Left ventricle myocardium inferior (tissue), 1 donor: ENCODE measurements around the gene ERMARD. TPM values are rescaled to one million over a fixed set of nuclear protein-coding genes. Genes with fewer than 3 reads are reported as not detected.

Experiments
- DNase-seq: peaks from one replicate; pipeline ENCODE4 v3.0.0-alpha.2; 2020
- H3K27ac ChIP-seq: fragments of 200-600 bp; replicated peaks from 2 replicates; pipeline ENCODE4 v1.8.0; 2021
- H3K27me3 ChIP-seq: fragments of 200-600 bp; 2 replicates; pipeline ENCODE4 v1.8.0; 2021; ENCODE audit warnings: low read depth
- H3K36me3 ChIP-seq: fragments of 200-600 bp; 2 replicates; pipeline ENCODE4 v1.8.0; 2021
- H3K4me1 ChIP-seq: fragments of 200-600 bp; 2 replicates; pipeline ENCODE4 v1.8.0; 2021
- H3K4me3 ChIP-seq: fragments of 200-600 bp; 2 replicates; pipeline ENCODE4 v1.8.0; 2021; ENCODE audit warnings: mild to moderate bottlenecking, moderate library complexity
- H3K9me3 ChIP-seq: fragments of 200-600 bp; replicated peaks from 2 replicates; pipeline ENCODE4 v1.8.0; 2021
- CTCF ChIP-seq: fragments of 200-600 bp; IDR thresholded peaks from 2 replicates; pipeline ENCODE4 v1.8.0; 2021; ENCODE audit warnings: antibody characterized with exemption, mild to moderate bottlenecking, borderline replicate concordance
- intact Hi-C: fragments of 100-400 bp; cut with micrococcal nuclease; formaldehyde crosslinking; loops from one replicate; pipeline ENCODE4 v1.11.0; 2022
- total RNA-seq: library from RNA; stranded (reverse); fragmentation: NEBNext Ultra II Directional; extraction: Animal tissue kit (Norgen Biotek cat#: 25700); gene quantifications from one replicate; pipeline ENCODE4 v1.2.1, GENCODE V29; 2021
- donor health status: DM: no; HTN: yes; CAD: no; lungs with severe emphysema.

Gene ERMARD
- total RNA-seq, 1 donor from 2014 or later: 9.3 TPM

- H3K9me3 ChIP-seq: no peaks in the 10 kb centered on the region
- no peak for DNase-seq
These were observed 56.5 kb downstream of the ERMARD start for GRCh38 chr6:169807699-169808607.

GRCh38 chr6:169808608-169808967 is 57.2 kb downstream of the ERMARD start:
- H3K27ac ChIP-seq: no peak overlapping the region
- DNase-seq: no peak
- no peaks in the 10 kb centered on the region for H3K9me3 ChIP-seq
- peaks cover 3% of the 10 kb centered on the region for H3K4me1 ChIP-seq
- intact Hi-C loops: no loop called here
- no peak overlapping the region for H3K4me3 ChIP-seq
- peaks cover 39% of the 10 kb centered on the region for H3K27me3 ChIP-seq
- no peak for TF ChIP-seq CTCF
- H3K36me3 ChIP-seq: no peaks in the 10 kb centered on the region

More at GRCh38 chr6:169807699-169808607, 56.5 kb downstream of the ERMARD start:
- no peak overlapping the region for H3K27ac ChIP-seq
- H3K4me1 ChIP-seq: peaks cover 3% of the 10 kb centered on the region
- H3K36me3 ChIP-seq: no peaks in the 10 kb centered on the region
- no peak for TF ChIP-seq CTCF
- H3K27me3 ChIP-seq: peaks cover 45% of the 10 kb centered on the region
- H3K4me3 ChIP-seq: no peak overlapping the region
- intact Hi-C loops: no loop called here

GRCh38 chr6:169809386-169809785 is 58.0 kb downstream of the ERMARD start:
- no peak for DNase-seq
- Histone ChIP-seq H3K9me3 (no peaks in the 10 kb centered on the region), H3K4me3 (no peak overlapping the region), H3K4me1 (peaks cover 3% of the 10 kb centered on the region), H3K36me3 (no peaks in the 10 kb centered on the region), H3K27ac (no peak overlapping the region), H3K27me3 (peaks cover 31% of the 10 kb centered on the region)
- no peak for TF ChIP-seq CTCF
- intact Hi-C loops: no loop called here

- H3K27me3 ChIP-seq: peaks cover 23% of the 10 kb centered on the region
- no peak overlapping the region for H3K27ac ChIP-seq
- no peaks in the 10 kb centered on the region for H3K36me3 ChIP-seq
- H3K4me3 ChIP-seq: no peak overlapping the region
- no peak for DNase-seq
- intact Hi-C loops: no loop called here
- peaks cover 4% of the 10 kb centered on the region for H3K9me3 ChIP-seq
- TF ChIP-seq CTCF: no peak
- peaks cover 3% of the 10 kb centered on the region for H3K4me1 ChIP-seq
These were observed 58.9 kb downstream of the ERMARD start for GRCh38 chr6:169810066-169810989.

- peaks cover 3% of the 10 kb centered on the region for H3K4me1 ChIP-seq
- H3K36me3 ChIP-seq: no peaks in the 10 kb centered on the region
- peaks cover 11% of the 10 kb centered on the region for H3K9me3 ChIP-seq
- no peak overlapping the region for H3K27ac ChIP-seq
- DNase-seq: no peak
- H3K27me3 ChIP-seq: peaks cover 16% of the 10 kb centered on the region
- H3K4me3 ChIP-seq: no peak overlapping the region
- intact Hi-C loops: no loop called here
- TF ChIP-seq CTCF: no peak
These were observed 59.6 kb downstream of the ERMARD start for GRCh38 chr6:169811072-169811471.
